HT1080 (cell line): ENCODE measurements around the gene DTX2. TPM values are rescaled to one million over a fixed set of nuclear protein-coding genes. Genes with fewer than 3 reads are reported as not detected.
"Not testable (repeated sequence)": the region's sequence is repeated elsewhere in the genome, so short reads cannot be mapped to it uniquely, and the experiment has no call there.

ENCODE experiments used
- DNase-seq: peaks from one replicate; pipeline ENCODE4 v3.0.0-alpha.2; 2015; ENCODE audit warnings: low read depth
- polyA plus RNA-seq, 2 experiments: library from polyadenylated mRNA; depleted of rRNA; stranded (reverse); fragments of >200 nt; gene quantifications; 2 replicates each; pipeline ENCODE4 v1.2.3, GENCODE V29; 2015
- total RNA-seq: library from RNA; depleted of rRNA; stranded (reverse); fragments of >200 nt; shearing (Covaris generic); gene quantifications from 2 replicates; pipeline ENCODE4 v1.2.3, GENCODE V29; 2014; rRNA removed

DTX2 gene
- total RNA-seq = 24.4 and 39.6 TPM in 2 replicates
- polyA plus RNA-seq (2015; cell fraction: cytosol; rRNA removed) = 34.7 and 40.9 TPM in 2 replicates
- polyA plus RNA-seq (2015; cell fraction: nucleus; rRNA removed) = 52.4 and 53.8 TPM in 2 replicates

- DNase-seq = not testable (repeated sequence)
Measured at GRCh38 chr7:76461464-76462101, at the start of gene DTX2. Gene DTX2 (plus strand): TSS chr7:76461709. CDS start chr7:76480510, 18,801 bp downstream.

- no peak for DNase-seq
Measured at GRCh38 chr7:76412249-76412648, 49.3 kb upstream of the DTX2 start.

GRCh38 chr7:76417654-76418310 is 43.7 kb upstream of the DTX2 start:
- not testable (repeated sequence) for DNase-seq

- DNase-seq = peak; percentile 98
Measured at GRCh38 chr7:76421097-76421496, 40.4 kb upstream of the DTX2 start.

- DNase-seq = no peak
Measured at GRCh38 chr7:76423666-76424412, 37.7 kb upstream of the DTX2 start.

GRCh38 chr7:76424413-76425111 is 36.9 kb upstream of the DTX2 start, which contains the start of gene ZP3:
Gene ZP3 (plus strand): TSS chr7:76424950. CDS start chr7:76424965, 15 bp downstream.
- no peak for DNase-seq

GRCh38 chr7:76425156-76425555 is 36.4 kb upstream of the DTX2 start:
- DNase-seq = no peak

GRCh38 chr7:76425558-76425957 is 36.0 kb upstream of the DTX2 start:
- DNase-seq = not testable (repeated sequence)

- DNase-seq = no peak
Measured at GRCh38 chr7:76426246-76426645, 35.3 kb upstream of the DTX2 start.

GRCh38 chr7:76427635-76428034 is 33.9 kb upstream of the DTX2 start:
- DNase-seq = no peak

- no peak for DNase-seq
Measured at GRCh38 chr7:76428149-76428823, 33.2 kb upstream of the DTX2 start.

GRCh38 chr7:76428868-76429805 is 32.4 kb upstream of the DTX2 start:
- peak; percentile 56 for DNase-seq

- DNase-seq = no peak
Measured at GRCh38 chr7:76430211-76430610, 31.3 kb upstream of the DTX2 start.

- no peak for DNase-seq
Measured at GRCh38 chr7:76430836-76431235, 30.7 kb upstream of the DTX2 start.

- peak; percentile 83 for DNase-seq
Measured at GRCh38 chr7:76437873-76438272, 23.6 kb upstream of the DTX2 start.

GRCh38 chr7:76439120-76439888 is 22.2 kb upstream of the DTX2 start:
- not testable (repeated sequence) for DNase-seq

GRCh38 chr7:76440404-76440803 is 21.1 kb upstream of the DTX2 start:
- not testable (repeated sequence) for DNase-seq

- not testable (repeated sequence) for DNase-seq
Measured at GRCh38 chr7:76441792-76442191, 19.7 kb upstream of the DTX2 start.
